ENCODE results near the gene COQ10A.

Gene COQ10A

DNA sequence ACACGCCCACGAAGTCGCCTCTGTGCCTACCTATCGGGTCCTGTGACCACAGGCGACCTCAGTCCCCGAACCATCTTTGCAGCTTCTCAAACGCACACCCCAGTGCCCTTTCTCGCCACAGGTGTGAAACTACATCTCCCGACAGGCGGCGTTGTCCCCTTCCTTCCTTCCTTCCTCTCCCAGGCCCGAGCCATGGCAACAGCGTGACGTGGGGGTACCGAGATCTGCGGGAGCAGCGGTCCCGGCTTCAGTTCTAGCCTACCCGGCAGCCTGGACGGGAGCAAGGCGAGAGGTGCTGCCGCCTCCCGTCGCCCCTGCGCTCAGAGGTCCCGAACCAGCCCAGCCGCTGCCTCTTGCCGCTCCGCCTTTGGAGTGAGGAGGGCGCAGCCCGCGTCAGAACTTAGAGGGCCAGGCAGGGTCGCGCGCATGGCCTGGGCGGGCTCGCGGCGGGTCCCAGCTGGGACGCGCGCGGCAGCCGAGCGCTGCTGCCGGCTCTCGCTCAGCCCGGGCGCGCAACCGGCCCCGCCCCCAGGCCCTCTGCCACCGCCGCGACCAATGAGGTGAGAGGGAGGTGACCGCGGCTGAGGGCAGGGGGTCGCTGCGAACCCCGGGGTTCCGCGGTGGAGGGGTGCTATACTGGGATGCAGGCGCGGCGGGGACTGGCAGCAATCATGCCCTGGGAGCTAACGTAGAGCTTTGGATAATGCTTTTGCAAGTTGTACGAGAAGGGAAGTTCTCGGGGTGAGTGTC lies at the start of gene COQ10A:
Gene COQ10A, plus strand, starts transcription at position 250 of the 750 bp plus-strand sequence. Its CDS starts 177 bp downstream, at position 427.
- H3K9me3 ChIP-seq = no peaks in the 10 kb centered on the region
- H3K36me3 ChIP-seq (replicated peaks) = peaks cover 29% of the 10 kb centered on the region
- H3K4me1 ChIP-seq = peaks cover 4% of the 10 kb centered on the region
- in situ Hi-C loops (cut with MboI; ENCODE audit: low sequenced_read_pairs) = no loop called here
- DNase-seq (ENCODE audit: low spot score in 2 of 2) = peak; percentile 83 to 92
- H3K4me3 ChIP-seq = peak within 1 kb of the TSS; percentile 82
- H3K27me3 ChIP-seq (ENCODE audit: low read depth) = no peaks in the 10 kb centered on the region

DNA sequence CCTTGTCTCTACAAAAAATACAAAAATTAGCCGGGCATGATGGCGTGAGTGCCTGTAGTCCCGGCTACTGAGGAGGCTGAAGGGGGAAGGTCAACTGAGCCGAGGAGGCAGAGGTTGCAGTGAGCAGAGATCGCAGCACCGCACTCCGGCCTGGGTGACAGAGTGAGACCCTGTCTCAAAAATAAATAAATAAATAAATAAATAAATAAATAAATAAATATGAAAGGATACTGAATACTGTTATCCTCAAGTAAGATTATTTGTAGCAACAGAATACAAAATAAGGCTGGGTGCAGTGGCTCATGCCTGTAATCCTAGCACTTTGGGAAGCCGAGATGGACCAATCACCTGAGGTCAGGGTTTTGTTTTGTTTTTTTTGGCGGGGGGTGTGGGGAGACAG lies 46.9 kb upstream of the COQ10A start:
- Histone ChIP-seq H3K36me3 (replicated peaks) (peaks cover 18% of the 10 kb centered on the region), H3K4me3 (no peak overlapping the region; the same call in 1 of the 2 replicates), H3K27me3 (ENCODE audit: low read depth) (no peaks in the 10 kb centered on the region), H3K4me1 (peaks cover 18% of the 10 kb centered on the region), H3K9me3 (no peaks in the 10 kb centered on the region)
- DNase-seq (ENCODE audit: low spot score in 2 of 2) = no peak
- in situ Hi-C loops (cut with MboI; ENCODE audit: low sequenced_read_pairs) = no loop called here

DNA sequence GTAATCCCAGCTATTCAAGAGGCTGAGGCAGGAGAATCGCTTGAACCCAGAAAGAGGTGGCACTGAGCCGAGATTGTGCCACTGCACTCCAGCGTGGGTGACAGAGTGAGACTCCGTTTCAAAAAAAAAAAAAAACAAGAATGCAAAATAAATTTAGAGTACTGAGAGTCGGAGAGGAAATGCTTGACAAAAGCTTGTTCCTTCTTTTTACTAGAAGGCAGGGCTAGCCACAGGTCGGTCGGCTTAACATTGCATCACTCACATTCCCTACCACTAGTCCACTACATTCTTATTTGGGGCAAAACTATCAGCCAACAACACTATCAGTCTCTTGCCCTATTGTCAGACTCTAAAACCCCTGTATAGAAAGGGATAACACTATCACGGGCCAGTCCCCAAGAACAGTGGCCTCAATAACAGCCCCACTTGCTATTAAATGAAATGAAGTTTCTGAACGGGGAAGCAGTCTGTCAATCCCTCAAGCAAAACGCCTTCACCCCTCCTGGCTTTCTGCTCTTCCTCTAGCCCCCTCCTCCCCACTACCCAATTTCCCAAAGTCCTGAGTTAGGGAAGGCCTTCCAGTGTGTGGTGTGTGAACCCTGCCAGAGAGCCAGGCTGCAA lies 46.0 kb upstream of the COQ10A start:
- H3K4me1 ChIP-seq = peaks cover 21% of the 10 kb centered on the region
- H3K4me3 ChIP-seq = peak overlapping the region; percentile 81
- in situ Hi-C loops (cut with MboI; ENCODE audit: low sequenced_read_pairs) = no loop called here
- peak; percentile 27 to 49 for DNase-seq (ENCODE audit: low spot score in 2 of 2)
- H3K36me3 ChIP-seq (replicated peaks) = peaks cover 12% of the 10 kb centered on the region
- H3K9me3 ChIP-seq = no peaks in the 10 kb centered on the region
- H3K27me3 ChIP-seq (ENCODE audit: low read depth) = no peaks in the 10 kb centered on the region

GRCh38 chr12:56221232-56221756 lies 45.4 kb upstream of the COQ10A start:
- Histone ChIP-seq H3K27me3 (ENCODE audit: low read depth) (no peaks in the 10 kb centered on the region), H3K4me3 (peak overlapping the region; percentile 81), H3K36me3 (replicated peaks) (peaks cover 10% of the 10 kb centered on the region), H3K9me3 (no peaks in the 10 kb centered on the region), H3K4me1 (peaks cover 21% of the 10 kb centered on the region)
- DNase-seq (ENCODE audit: low spot score in 2 of 2) = peak in 1 of 2 experiments; percentile 74
- in situ Hi-C loops (cut with MboI; ENCODE audit: low sequenced_read_pairs) = no loop called here

- in situ Hi-C loops (cut with MboI; ENCODE audit: low sequenced_read_pairs) = no loop called here
- H3K9me3 ChIP-seq = no peaks in the 10 kb centered on the region
- H3K4me1 ChIP-seq = peaks cover 21% of the 10 kb centered on the region
- H3K36me3 ChIP-seq (replicated peaks) = peaks cover 7% of the 10 kb centered on the region
- H3K27me3 ChIP-seq (ENCODE audit: low read depth) = no peaks in the 10 kb centered on the region
- peak; percentile 95 to 99 for DNase-seq (ENCODE audit: low spot score in 2 of 2)
- peak within 1 kb of the TSS; percentile 81 for H3K4me3 ChIP-seq
These were observed 44.8 kb upstream of the COQ10A start, which contains the start of gene RNF41 for GRCh38 chr12:56221757-56222530. TSS of gene RNF41 (minus strand) at chr12:56221922. CDS start at chr12:56214047, 7,875 bp downstream.

DNA sequence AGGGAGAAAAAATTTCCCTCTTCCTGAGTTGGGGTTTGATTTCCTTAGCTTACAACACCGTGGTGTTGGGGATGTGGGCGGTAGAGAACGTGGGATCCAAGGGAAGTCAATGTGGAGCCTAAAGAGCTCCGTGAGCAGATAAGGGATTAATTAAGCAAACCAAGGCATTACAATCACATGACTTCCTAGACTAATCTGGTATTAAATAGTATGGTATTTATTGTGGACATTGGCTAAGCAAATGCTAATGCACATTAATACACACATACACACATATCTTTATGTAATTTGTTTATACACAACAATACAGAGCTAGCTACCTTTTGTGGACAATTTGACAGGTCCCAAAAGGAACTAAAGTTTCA lies 44.2 kb upstream of the COQ10A start:
- Histone ChIP-seq H3K27me3 (ENCODE audit: low read depth) (no peaks in the 10 kb centered on the region), H3K4me3 (peak overlapping the region; percentile 81), H3K4me1 (peaks cover 21% of the 10 kb centered on the region), H3K36me3 (replicated peaks) (peaks cover 10% of the 10 kb centered on the region), H3K9me3 (no peaks in the 10 kb centered on the region)
- in situ Hi-C loops (cut with MboI; ENCODE audit: low sequenced_read_pairs) = no loop called here
- peak in 1 of 2 experiments; percentile 11 for DNase-seq (ENCODE audit: low spot score in 2 of 2)

- DNase-seq (ENCODE audit: low spot score in 2 of 2) = no peak
- in situ Hi-C loops (cut with MboI; ENCODE audit: low sequenced_read_pairs) = no loop called here
- Histone ChIP-seq H3K9me3 (no peaks in the 10 kb centered on the region), H3K27me3 (ENCODE audit: low read depth) (no peaks in the 10 kb centered on the region), H3K36me3 (replicated peaks) (peaks cover 13% of the 10 kb centered on the region), H3K4me1 (peaks cover 21% of the 10 kb centered on the region), H3K4me3 (0 out of 2 replicates have a peak overlapping the region, but pooled peaks have one; percentile 8)
These were observed 43.1 kb upstream of the COQ10A start for GRCh38 chr12:56223571-56224101.

DNA sequence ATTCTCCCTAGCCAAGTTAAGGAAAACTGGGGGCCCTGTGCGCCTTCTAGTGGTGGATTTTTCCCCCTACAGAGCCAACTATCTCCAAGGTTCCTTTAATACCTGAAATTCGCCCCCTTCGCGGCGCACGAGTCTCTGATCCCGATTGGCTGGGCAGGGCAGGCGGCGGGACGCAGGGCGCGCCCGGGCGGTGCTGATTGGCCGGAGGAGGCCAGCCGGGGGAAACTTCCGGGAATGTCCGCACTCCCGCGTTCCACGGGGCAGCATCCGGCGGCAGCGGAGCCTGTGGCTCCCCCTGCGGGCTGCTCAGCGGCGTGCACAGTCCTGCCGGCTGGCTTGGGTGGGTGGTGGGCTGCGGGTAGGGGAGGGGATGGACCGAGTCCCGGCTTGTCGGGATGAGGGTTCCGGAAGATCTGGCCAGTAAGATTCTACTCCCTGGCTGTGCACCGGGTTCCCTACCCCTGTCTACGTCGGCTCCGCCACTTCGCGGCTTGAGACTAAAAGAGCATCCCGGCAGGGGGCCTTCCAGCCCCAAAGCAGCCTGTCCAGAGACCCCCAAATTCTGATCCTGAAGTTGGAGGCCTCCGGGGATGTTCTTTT lies 42.5 kb upstream of the COQ10A start, which contains the start of gene NABP2:
Gene NABP2, plus strand, starts transcription at position 241 of the 600 bp plus-strand sequence. CDS start 515 bp downstream, outside the sequence.
- peaks cover 21% of the 10 kb centered on the region for H3K4me1 ChIP-seq
- in situ Hi-C loops (cut with MboI; ENCODE audit: low sequenced_read_pairs) = no loop called here
- DNase-seq (ENCODE audit: low spot score in 2 of 2) = peak; percentile 96 to 98
- no peaks in the 10 kb centered on the region for H3K9me3 ChIP-seq
- H3K36me3 ChIP-seq (replicated peaks) = peaks cover 14% of the 10 kb centered on the region
- no peaks in the 10 kb centered on the region for H3K27me3 ChIP-seq (ENCODE audit: low read depth)
- peak within 1 kb of the TSS; percentile 57 for H3K4me3 ChIP-seq

DNA sequence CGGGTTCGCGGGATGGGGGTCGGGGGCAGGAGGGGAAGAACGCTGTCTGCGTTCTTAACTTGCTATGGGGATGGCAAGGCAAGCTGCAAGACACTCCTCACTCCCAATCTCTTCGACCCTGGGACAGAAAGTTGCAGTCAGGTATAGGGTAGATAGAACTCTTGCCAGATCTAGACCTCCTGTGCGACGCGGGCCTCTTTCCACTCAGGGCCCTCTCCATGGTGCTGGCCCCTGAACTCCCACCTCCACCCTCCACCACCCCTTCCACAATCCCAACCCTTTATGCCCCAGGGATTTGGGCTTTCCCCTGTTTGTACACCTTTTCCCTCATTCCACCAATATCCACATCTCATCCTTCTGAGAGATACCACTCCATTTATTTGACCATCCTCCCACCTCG lies 41.8 kb upstream of the COQ10A start:
- in situ Hi-C loops (cut with MboI; ENCODE audit: low sequenced_read_pairs) = no loop called here

DNA sequence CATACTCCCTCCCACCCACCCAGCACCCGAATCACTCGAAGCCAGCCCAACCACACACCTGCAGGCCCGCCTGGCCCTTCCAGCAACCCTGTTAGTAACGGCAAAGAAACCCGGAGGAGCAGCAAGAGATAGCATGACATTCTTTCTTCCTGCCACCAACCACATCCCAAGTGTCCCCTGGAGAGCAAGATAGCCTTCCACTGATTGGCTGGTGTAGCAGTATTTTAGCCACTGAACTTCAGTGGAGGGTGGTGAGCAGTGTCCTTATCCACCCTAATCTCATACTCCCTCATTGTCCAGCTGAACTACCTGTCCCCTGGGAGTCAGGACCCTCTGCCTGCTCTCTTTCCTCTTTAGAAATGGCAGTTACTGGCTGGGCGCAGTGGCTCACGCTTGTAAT lies 37.7 kb upstream of the COQ10A start:
- no peaks in the 10 kb centered on the region for H3K27me3 ChIP-seq (ENCODE audit: low read depth)
- peaks cover 11% of the 10 kb centered on the region for H3K36me3 ChIP-seq (replicated peaks)
- in situ Hi-C loops (cut with MboI; ENCODE audit: low sequenced_read_pairs) = no loop called here
- H3K4me3 ChIP-seq = no peak overlapping the region
- H3K9me3 ChIP-seq = no peaks in the 10 kb centered on the region
- H3K4me1 ChIP-seq = 0 out of 2 replicates have a peak, but pooled peaks cover 6% of the 10 kb centered on the region
- DNase-seq (ENCODE audit: low spot score in 2 of 2) = no peak

More for the DNA sequence above, 41.8 kb upstream of the COQ10A start:
- Histone ChIP-seq H3K36me3 (replicated peaks) (peaks cover 14% of the 10 kb centered on the region), H3K27me3 (ENCODE audit: low read depth) (no peaks in the 10 kb centered on the region), H3K4me1 (peaks cover 21% of the 10 kb centered on the region), H3K9me3 (no peaks in the 10 kb centered on the region), H3K4me3 (peak overlapping the region; percentile 57)
- DNase-seq (ENCODE audit: low spot score in 2 of 2) = peak in 1 of 2 experiments; percentile 37

GRCh38 chr12:56229916-56230431 lies 36.8 kb upstream of the COQ10A start, which contains the start of gene SLC39A5:
TSS of gene SLC39A5 (plus strand) at chr12:56230051. CDS start at chr12:56231275, 1,224 bp downstream.
- H3K4me1 ChIP-seq = 0 out of 2 replicates have a peak, but pooled peaks cover 2% of the 10 kb centered on the region
- DNase-seq (ENCODE audit: low spot score in 2 of 2) = no peak
- H3K9me3 ChIP-seq = no peaks in the 10 kb centered on the region
- no peaks in the 10 kb centered on the region for H3K27me3 ChIP-seq (ENCODE audit: low read depth)
- H3K36me3 ChIP-seq (replicated peaks) = peaks cover 11% of the 10 kb centered on the region
- no peak within 1 kb of the TSS for H3K4me3 ChIP-seq
- in situ Hi-C loops (cut with MboI; ENCODE audit: low sequenced_read_pairs) = no loop called here

- Histone ChIP-seq H3K4me3 (no peak overlapping the region), H3K36me3 (replicated peaks) (peaks cover 11% of the 10 kb centered on the region), H3K4me1 (no peaks in the 10 kb centered on the region), H3K9me3 (no peaks in the 10 kb centered on the region), H3K27me3 (ENCODE audit: low read depth) (no peaks in the 10 kb centered on the region)
- in situ Hi-C loops (cut with MboI; ENCODE audit: low sequenced_read_pairs) = no loop called here
- no peak for DNase-seq (ENCODE audit: low spot score in 2 of 2)
These were observed 36.1 kb upstream of the COQ10A start for GRCh38 chr12:56230432-56231183.

Data from HAP-1 (cell line).